ENCODE measurements around the gene WDR64.

DNA sequence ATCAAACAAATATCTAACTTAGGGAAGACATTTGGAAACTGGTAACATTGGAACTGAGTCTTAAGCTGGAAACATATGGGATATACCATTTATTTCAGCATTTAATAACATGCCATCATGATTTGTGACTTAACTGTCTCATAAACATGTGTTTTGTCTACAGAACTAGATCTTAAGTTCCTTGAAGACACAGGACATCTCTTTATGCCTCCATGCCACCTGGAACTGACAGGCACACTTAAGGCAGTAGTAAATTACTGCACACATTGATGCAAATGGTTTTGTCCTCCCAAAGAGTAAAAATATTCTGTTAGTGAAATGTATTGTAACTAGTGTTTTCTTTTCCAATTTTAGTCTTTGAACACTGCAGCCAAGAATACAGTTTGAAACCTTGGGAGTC, 194.3 kb downstream of the WDR64 start:
- TF ChIP-seq, protein P1, sequence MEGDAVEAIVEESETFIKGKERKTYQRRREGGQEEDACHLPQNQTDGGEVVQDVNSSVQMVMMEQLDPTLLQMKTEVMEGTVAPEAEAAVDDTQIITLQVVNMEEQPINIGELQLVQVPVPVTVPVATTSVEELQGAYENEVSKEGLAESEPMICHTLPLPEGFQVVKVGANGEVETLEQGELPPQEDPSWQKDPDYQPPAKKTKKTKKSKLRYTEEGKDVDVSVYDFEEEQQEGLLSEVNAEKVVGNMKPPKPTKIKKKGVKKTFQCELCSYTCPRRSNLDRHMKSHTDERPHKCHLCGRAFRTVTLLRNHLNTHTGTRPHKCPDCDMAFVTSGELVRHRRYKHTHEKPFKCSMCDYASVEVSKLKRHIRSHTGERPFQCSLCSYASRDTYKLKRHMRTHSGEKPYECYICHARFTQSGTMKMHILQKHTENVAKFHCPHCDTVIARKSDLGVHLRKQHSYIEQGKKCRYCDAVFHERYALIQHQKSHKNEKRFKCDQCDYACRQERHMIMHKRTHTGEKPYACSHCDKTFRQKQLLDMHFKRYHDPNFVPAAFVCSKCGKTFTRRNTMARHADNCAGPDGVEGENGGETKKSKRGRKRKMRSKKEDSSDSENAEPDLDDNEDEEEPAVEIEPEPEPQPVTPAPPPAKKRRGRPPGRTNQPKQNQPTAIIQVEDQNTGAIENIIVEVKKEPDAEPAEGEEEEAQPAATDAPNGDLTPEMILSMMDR (IDR thresholded peaks at IDR 0.05; ENCODE audit: low read depth, low read length): no peak
- no peak for TF ChIP-seq EZH2phosphoT487 (IDR thresholded peaks at IDR 0.05; ENCODE audit: low read depth)

All from OCI-LY3 (cell line).